Neural cell (in vitro differentiated cells): Measurements from ENCODE around the gene ARID3B. TPM values are rescaled to one million over a fixed set of nuclear protein-coding genes. Genes with fewer than 3 reads are reported as not detected.

Experiments used
- H2AFZ ChIP-seq: fragments of 200-600, 300-800 bp; sonication (generic), shearing (Covaris generic); 2 replicates; pipeline ENCODE4 v1.6.0; 2014; ENCODE audit warnings: low read depth, mild to moderate bottlenecking, antibody characterized with exemption, low read length, moderate library complexity
- H3F3A ChIP-seq: fragments of 200-600 bp; shearing (Covaris generic); 2 replicates; pipeline ENCODE4 v1.6.1; 2016; ENCODE audit warnings: mild to moderate bottlenecking, moderate library complexity, mixed read lengths, antibody characterized with exemption, low read length; ENCODE audit not compliant: insufficient read depth, poor library complexity, severe bottlenecking
- H3K27ac ChIP-seq: fragments of 200-600, 300-800 bp; sonication (generic), shearing (Covaris generic); 2 replicates; pipeline ENCODE4 v1.5.1; 2014; ENCODE audit warnings: mild to moderate bottlenecking, low read length, moderate library complexity
- H3K27me3 ChIP-seq: fragments of 300-800, 200-600 bp; sonication (generic), shearing (Covaris generic); 2 replicates; pipeline ENCODE4 v1.6.0; 2014; ENCODE audit warnings: mild to moderate bottlenecking, low read depth, low read length, moderate library complexity; ENCODE audit not compliant: insufficient read depth
- H3K36me3 ChIP-seq: fragments of 300-800, 200-600 bp; sonication (generic), shearing (Covaris generic); 2 replicates; pipeline ENCODE4 v1.5.1; 2014; ENCODE audit warnings: mild to moderate bottlenecking, antibody characterized with exemption, low read length, moderate library complexity; ENCODE audit not compliant: insufficient read depth
- H3K4me2 ChIP-seq: fragments of 300-800, 200-600 bp; sonication (generic), shearing (Covaris generic); 2 replicates; pipeline ENCODE4 v1.6.0; 2014; ENCODE audit warnings: mild to moderate bottlenecking, low read length
- H3K4me3 ChIP-seq: fragments of 300-800, 200-600 bp; sonication (generic), shearing (Covaris generic); 2 replicates; pipeline ENCODE4 v1.5.1; 2014; ENCODE audit warnings: mild to moderate bottlenecking, low read length, moderate library complexity
- H3K79me2 ChIP-seq: fragments of 200-600 bp; shearing (Covaris generic); replicated peaks from 2 replicates; pipeline ENCODE4 v1.6.0; 2014; ENCODE audit warnings: mild to moderate bottlenecking, low read length, moderate library complexity; ENCODE audit not compliant: insufficient read depth
- H3K9ac ChIP-seq: fragments of 300-800, 200-600 bp; sonication (generic), shearing (Covaris generic); 2 replicates; pipeline ENCODE4 v1.6.1; 2016; ENCODE audit warnings: mild to moderate bottlenecking, low read length, mixed read lengths
- H3K9me2 ChIP-seq: fragments of 200-600 bp; shearing (Covaris generic); 2 replicates; pipeline ENCODE4 v1.6.1; 2016; ENCODE audit warnings: mild to moderate bottlenecking, low read length, mixed read lengths; ENCODE audit not compliant: insufficient read depth
- H3K9me3 ChIP-seq: fragments of 200-600, 300-800 bp; sonication (generic), shearing (Covaris generic); 2 replicates; pipeline ENCODE4 v1.6.1; 2016; ENCODE audit warnings: mild to moderate bottlenecking, mixed run types, low read length, moderate library complexity, mixed read lengths
- H4K20me1 ChIP-seq: fragments of 200-600 bp; shearing (Covaris generic); 2 replicates; pipeline ENCODE4 v1.6.1; 2016; ENCODE audit warnings: mild to moderate bottlenecking, mixed run types; ENCODE audit not compliant: insufficient read depth
- CTCF ChIP-seq: fragments of 450-650 bp; IDR thresholded peaks from 2 replicates; pipeline ENCODE4 v1.5.1; 2014; ENCODE audit warnings: antibody characterized with exemption, mild to moderate bottlenecking, moderate library complexity; ENCODE audit not compliant: poor library complexity, severe bottlenecking
- EP300 ChIP-seq: fragments of 450-650 bp; conservative IDR thresholded peaks from 2 replicates; pipeline ENCODE4 v1.6.1; 2014; ENCODE audit warnings: antibody characterized with exemption, mild to moderate bottlenecking, moderate library complexity; ENCODE audit not compliant: poor library complexity, severe bottlenecking
- EZH2 ChIP-seq: fragments of 200-600, 300-800 bp; shearing (Covaris generic), sonication (generic); IDR thresholded peaks from 2 replicates; pipeline ENCODE4 v1.6.1; 2014; ENCODE audit warnings: antibody characterized with exemption, low read length, borderline replicate concordance, mild to moderate bottlenecking; ENCODE audit not compliant: insufficient read depth, poor library complexity, severe bottlenecking
- MXI1 ChIP-seq: fragments of 450-650 bp; conservative IDR thresholded peaks from 2 replicates; pipeline ENCODE4 v1.6.1; 2014; ENCODE audit warnings: antibody characterized with exemption, mild to moderate bottlenecking; ENCODE audit not compliant: poor library complexity, severe bottlenecking
- POLR2AphosphoS5 ChIP-seq: IDR thresholded peaks from 2 replicates; pipeline ENCODE4 v1.6.1; 2012
- RAD21 ChIP-seq: fragments of 450-650 bp; conservative IDR thresholded peaks from 2 replicates; pipeline ENCODE4 v1.6.1; 2014; ENCODE audit warnings: antibody characterized with exemption, mild to moderate bottlenecking, moderate library complexity
- SMC3 ChIP-seq: fragments of 450-650 bp; conservative IDR thresholded peaks from 2 replicates; pipeline ENCODE4 v1.6.1; 2014; ENCODE audit warnings: antibody characterized with exemption, mild to moderate bottlenecking, moderate library complexity; ENCODE audit not compliant: poor library complexity
- TAF1 ChIP-seq: IDR thresholded peaks from 2 replicates; pipeline ENCODE4 v1.6.1; 2012; ENCODE audit warnings: low read depth
- polyA plus RNA-seq: library from polyadenylated mRNA; depleted of rRNA; stranded (reverse); fragments of >200 nt; gene quantifications from 2 replicates; pipeline ENCODE4 v1.2.3, GENCODE V29; 2014
- TF ChIP-seq, protein P1 (sequence below): IDR thresholded peaks from 2 replicates; pipeline ENCODE4 v1.6.1; 2012; ENCODE audit warnings: borderline replicate concordance

The ARID3B gene
- polyA plus RNA-seq, 1 donor from 2014 or later, result 11.2 TPM

DNA sequence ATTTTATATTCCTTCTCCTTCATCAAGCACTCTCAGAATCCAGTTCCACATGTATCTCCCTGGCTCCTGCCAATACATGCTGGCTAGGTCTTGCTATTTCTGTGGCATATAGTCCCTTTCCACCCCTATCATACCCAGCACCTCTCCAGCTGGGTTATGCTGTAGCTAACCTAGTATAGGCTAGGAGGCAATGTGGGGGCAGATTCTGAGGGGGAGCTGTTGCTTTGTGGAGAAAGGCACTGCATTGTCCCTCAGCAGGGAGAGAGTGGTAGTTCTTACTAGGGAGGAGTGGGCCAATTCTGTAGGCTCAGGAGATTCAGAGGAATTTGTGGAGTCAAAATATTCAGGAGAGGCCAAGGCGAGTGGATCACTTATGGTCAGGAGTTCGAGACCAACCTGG is 40.6 kb upstream of the ARID3B start:
- Histone ChIP-seq H3K27ac (no peak overlapping the region), H2AFZ (no peak overlapping the region), H3K79me2 (no peaks in the 10 kb centered on the region), H4K20me1 (no peaks in the 10 kb centered on the region), H3K9ac (no peak overlapping the region), H3K4me3 (no peak overlapping the region), H3K9me2 (no peaks in the 10 kb centered on the region), H3F3A (no peaks in the 10 kb centered on the region), H3K4me2 (no peak overlapping the region), H3K27me3 (no peaks in the 10 kb centered on the region), H3K9me3 (no peaks in the 10 kb centered on the region), H3K36me3 (no peaks in the 10 kb centered on the region)
- no peak for TF ChIP-seq EZH2
- TF ChIP-seq, protein P1, sequence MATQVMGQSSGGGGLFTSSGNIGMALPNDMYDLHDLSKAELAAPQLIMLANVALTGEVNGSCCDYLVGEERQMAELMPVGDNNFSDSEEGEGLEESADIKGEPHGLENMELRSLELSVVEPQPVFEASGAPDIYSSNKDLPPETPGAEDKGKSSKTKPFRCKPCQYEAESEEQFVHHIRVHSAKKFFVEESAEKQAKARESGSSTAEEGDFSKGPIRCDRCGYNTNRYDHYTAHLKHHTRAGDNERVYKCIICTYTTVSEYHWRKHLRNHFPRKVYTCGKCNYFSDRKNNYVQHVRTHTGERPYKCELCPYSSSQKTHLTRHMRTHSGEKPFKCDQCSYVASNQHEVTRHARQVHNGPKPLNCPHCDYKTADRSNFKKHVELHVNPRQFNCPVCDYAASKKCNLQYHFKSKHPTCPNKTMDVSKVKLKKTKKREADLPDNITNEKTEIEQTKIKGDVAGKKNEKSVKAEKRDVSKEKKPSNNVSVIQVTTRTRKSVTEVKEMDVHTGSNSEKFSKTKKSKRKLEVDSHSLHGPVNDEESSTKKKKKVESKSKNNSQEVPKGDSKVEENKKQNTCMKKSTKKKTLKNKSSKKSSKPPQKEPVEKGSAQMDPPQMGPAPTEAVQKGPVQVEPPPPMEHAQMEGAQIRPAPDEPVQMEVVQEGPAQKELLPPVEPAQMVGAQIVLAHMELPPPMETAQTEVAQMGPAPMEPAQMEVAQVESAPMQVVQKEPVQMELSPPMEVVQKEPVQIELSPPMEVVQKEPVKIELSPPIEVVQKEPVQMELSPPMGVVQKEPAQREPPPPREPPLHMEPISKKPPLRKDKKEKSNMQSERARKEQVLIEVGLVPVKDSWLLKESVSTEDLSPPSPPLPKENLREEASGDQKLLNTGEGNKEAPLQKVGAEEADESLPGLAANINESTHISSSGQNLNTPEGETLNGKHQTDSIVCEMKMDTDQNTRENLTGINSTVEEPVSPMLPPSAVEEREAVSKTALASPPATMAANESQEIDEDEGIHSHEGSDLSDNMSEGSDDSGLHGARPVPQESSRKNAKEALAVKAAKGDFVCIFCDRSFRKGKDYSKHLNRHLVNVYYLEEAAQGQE, result no peak
- TF ChIP-seq CTCF, result no peak
- TF ChIP-seq RAD21, result no peak
- no peak for TF ChIP-seq SMC3

GRCh38 chr15:74502301-74502700 is 38.7 kb upstream of the ARID3B start:
- no peaks in the 10 kb centered on the region for H3K79me2 ChIP-seq
- no peaks in the 10 kb centered on the region for H3K27me3 ChIP-seq
- no peaks in the 10 kb centered on the region for H3K9me2 ChIP-seq
- H3K9me3 ChIP-seq, result no peaks in the 10 kb centered on the region
- H3K27ac ChIP-seq, result no peak overlapping the region
- no peaks in the 10 kb centered on the region for H4K20me1 ChIP-seq
- H3K4me2 ChIP-seq, result no peak overlapping the region
- H3K4me3 ChIP-seq, result no peak overlapping the region
- H3F3A ChIP-seq, result no peaks in the 10 kb centered on the region
- no peak overlapping the region for H3K9ac ChIP-seq
- TF ChIP-seq POLR2AphosphoS5 (no peak), RAD21 (no peak), TAF1 (no peak), SMC3 (no peak), EZH2 (no peak), CTCF (no peak), MXI1 (no peak), EP300 (no peak)
- TF ChIP-seq, protein P1, result no peak
- no peak overlapping the region for H2AFZ ChIP-seq
- H3K36me3 ChIP-seq, result no peaks in the 10 kb centered on the region
